SK-N-SH (cell line): ENCODE results near the gene PIPOX. TPM values are rescaled to one million over a fixed set of nuclear protein-coding genes. Genes with fewer than 3 reads are reported as not detected.
"Not testable (repeated sequence)": the region's sequence is repeated elsewhere in the genome, so short reads cannot be mapped to it uniquely, and the experiment has no call there.

Source experiments
- CTCF ChIA-PET: fragments of 300-600, 350-600 bp; formaldehyde crosslinking; extraction: SDS; loops from one replicate; lab custom pipeline; 2021; lab: Yijun Ruan, JAX
- POLR2A ChIA-PET: fragments of 350-600 bp; sonication (Branson Sonifier 250); formaldehyde crosslinking; extraction: SDS; loops from one replicate; lab custom pipeline; 2020; ENCODE audit warnings: antibody characterized with exemption, inconsistent platforms; lab: Yijun Ruan, JAX
- DNase-seq: peaks from one replicate; pipeline ENCODE4 v3.0.0; 2012
- H2AFZ ChIP-seq: fragments of 200-600 bp; sonication (generic); 2 replicates; pipeline ENCODE4 v1.8.1; 2016; ENCODE audit warnings: antibody characterized with exemption, mild to moderate bottlenecking, low read depth
- H3F3A ChIP-seq: fragments of 200-600 bp; sonication (generic); replicated peaks from 2 replicates; pipeline ENCODE3; 2016; ENCODE audit warnings: antibody characterized with exemption, mild to moderate bottlenecking; ENCODE audit not compliant: insufficient read depth
- H3K27ac ChIP-seq, 2 experiments: fragments of 200-500 bp in 1 of 2; fragments of 200-600 bp in 1 of 2; sonication (Bioruptor generic) in 1 of 2; sonication (generic), shearing (Covaris generic) in 1 of 2; 2 replicates each; pipeline versions ENCODE4 v1.5.1 to v1.6.1; 2014 to 2016; ENCODE audit warnings: low read depth in 2 of 2, inconsistent platforms in 1 of 2, low read length in 1 of 2, mild to moderate bottlenecking in 1 of 2, mixed read lengths in 1 of 2
- H3K27me3 ChIP-seq: fragments of 200-600 bp; sonication (generic), shearing (Covaris generic); 2 replicates; pipeline ENCODE4 v1.6.1; 2016; ENCODE audit warnings: mixed run types; ENCODE audit not compliant: insufficient read depth
- H3K36me3 ChIP-seq, 2 experiments: fragments of 200-500 bp in 1 of 2; fragments of 200-600 bp in 1 of 2; sonication (Bioruptor generic) in 1 of 2; sonication (generic) in 1 of 2; replicated peaks in 1 of 2; 2 replicates each; pipeline versions ENCODE3 to v1.5.1; 2014 to 2016; ENCODE audit warnings: low read length in 1 of 2, mild to moderate bottlenecking in 1 of 2; ENCODE audit not compliant: insufficient read depth in 2 of 2, control insufficient read depth in 1 of 2
- H3K4me1 ChIP-seq, 2 experiments: fragments of 200-500 bp in 1 of 2; fragments of 200-600 bp in 1 of 2; sonication (Bioruptor generic) in 1 of 2; sonication (generic), shearing (Covaris generic) in 1 of 2; 2 replicates each; pipeline versions ENCODE4 v1.5.1 to v1.6.1; 2014 to 2016; ENCODE audit warnings: low read depth in 1 of 2, low read length in 1 of 2, mixed run types in 1 of 2; ENCODE audit not compliant: insufficient read depth in 2 of 2, control insufficient read depth in 1 of 2
- H3K4me2 ChIP-seq: fragments of 200-600 bp; sonication (generic), shearing (Covaris generic); 2 replicates; pipeline ENCODE4 v1.6.1; 2017; ENCODE audit warnings: mixed run types
- H3K4me3 ChIP-seq, 2 experiments: fragments of 200-500 bp in 1 of 2; fragments of 200-600 bp in 1 of 2; sonication (Bioruptor generic) in 1 of 2; sonication (generic), shearing (Covaris generic) in 1 of 2; 2 replicates each; pipeline versions ENCODE4 v1.5.1 to v1.8.1; 2014 to 2016; ENCODE audit warnings: low read depth in 2 of 2, inconsistent platforms in 1 of 2, low read length in 1 of 2, mild to moderate bottlenecking in 1 of 2, mixed read lengths in 1 of 2, moderate library complexity in 1 of 2
- H3K79me2 ChIP-seq: fragments of 200-600 bp; sonication (generic); 2 replicates; pipeline ENCODE4 v1.8.1; 2017; ENCODE audit warnings: mild to moderate bottlenecking; ENCODE audit not compliant: insufficient read depth
- H3K9ac ChIP-seq: fragments of 200-600 bp; sonication (generic); 2 replicates; pipeline ENCODE4 v1.6.1; 2017; ENCODE audit warnings: mixed run types
- H3K9me2 ChIP-seq: fragments of 200-600 bp; sonication (generic); 2 replicates; pipeline ENCODE4 v1.6.1; 2017; ENCODE audit warnings: mixed run types
- H3K9me3 ChIP-seq: fragments of 200-600 bp; sonication (generic); 2 replicates; pipeline ENCODE4 v1.6.1; 2017; ENCODE audit warnings: mixed run types, mild to moderate bottlenecking, moderate library complexity
- H4K20me1 ChIP-seq: fragments of 200-600 bp; sonication (generic); 2 replicates; pipeline ENCODE4 v1.6.1; 2017; ENCODE audit warnings: mild to moderate bottlenecking, mixed run types; ENCODE audit not compliant: insufficient read depth
- CHD2 ChIP-seq: fragments of 150-350 bp; IDR thresholded peaks from 2 replicates; pipeline ENCODE4 v1.6.1; 2018; ENCODE audit warnings: low read length; ENCODE audit not compliant: partially characterized antibody
- EP300 ChIP-seq, 2 experiments: IDR thresholded peaks; 2 replicates each; pipeline versions ENCODE4 v1.4.0 to v1.6.1; 2012; ENCODE audit warnings: borderline replicate concordance in 1 of 2, low read depth in 1 of 2, low read length in 1 of 2
- FOXJ3 ChIP-seq: sonication (generic); formaldehyde crosslinking; IDR thresholded peaks from 2 replicates; pipeline ENCODE4 v1.5.1; 2020; ENCODE audit warnings: mild to moderate bottlenecking, missing genetic modification reagents
- GABPA ChIP-seq: IDR thresholded peaks from 2 replicates; pipeline ENCODE4 v1.4.0; 2012; ENCODE audit warnings: low read depth, mild to moderate bottlenecking
- GATA2 ChIP-seq: sonication (generic); formaldehyde crosslinking; IDR thresholded peaks from 2 replicates; pipeline ENCODE4 v1.5.0; 2020; ENCODE audit warnings: mild to moderate bottlenecking, missing genetic modification reagents
- JUND ChIP-seq: IDR thresholded peaks from 2 replicates; pipeline ENCODE4 v1.4.0; 2012
- RXRA ChIP-seq: IDR thresholded peaks from 2 replicates; pipeline ENCODE4 v1.4.0; 2012; ENCODE audit warnings: low read depth, mild to moderate bottlenecking, borderline replicate concordance
- SIN3A ChIP-seq: IDR thresholded peaks from 2 replicates; pipeline ENCODE4 v1.6.1; 2012; ENCODE audit warnings: low read depth, mild to moderate bottlenecking, low read length, moderate library complexity, borderline replicate concordance
- TCF12 ChIP-seq: IDR thresholded peaks from 2 replicates; pipeline ENCODE4 v1.4.0; 2012
- USF1 ChIP-seq: IDR thresholded peaks from 2 replicates; pipeline ENCODE4 v1.4.0; 2012; ENCODE audit warnings: low read depth, borderline replicate concordance
- WGBS: methylation state at CpG from one replicate; pipeline ENCODE4 v1.1.6; 2017; ENCODE audit warnings: low lambda C conversion rate; 5-methylcytosine and 5-hydroxymethylcytosine counted together
- polyA plus RNA-seq, 3 experiments: library from polyadenylated mRNA; depleted of rRNA; stranded (reverse); fragments of >200 nt; gene quantifications; 2 replicates each; pipeline ENCODE4 v1.2.3, GENCODE V29; 2012

The PIPOX gene
- polyA plus RNA-seq, 1 of the 3 experiments (the other 2 are of a cell fraction), result 0.31 TPM

- no peaks in the 10 kb centered on the region for H3F3A ChIP-seq
- H2AFZ ChIP-seq, result no peak overlapping the region
- H3K9me3 ChIP-seq, result no peaks in the 10 kb centered on the region
- H3K9me2 ChIP-seq, result no peaks in the 10 kb centered on the region
- no peak overlapping the region for H3K4me3 ChIP-seq
- H3K36me3 ChIP-seq, result peaks cover 0 to 25% of the 10 kb centered on the region in 2 experiments
- no peaks in the 10 kb centered on the region for H3K79me2 ChIP-seq
- TF ChIP-seq FOXJ3 (CRISPR knock-in tag), result no peak
- TF ChIP-seq TCF12, result no peak
- TF ChIP-seq GATA2 (CRISPR knock-in tag), result no peak
- TF ChIP-seq USF1, result no peak
- no peak for TF ChIP-seq CHD2
- TF ChIP-seq RXRA, result no peak
- TF ChIP-seq GABPA, result no peak
- 95% methylated on average over 19 of the region's 19 CpGs for WGBS
- no peak for DNase-seq
- H3K27ac ChIP-seq, result no peak overlapping the region
- ChIA-PET CTCF (interaction anchor here (0.7 to 3.9 kb wide), 4 partner anchors 26 to 121 kb away, joined by 3 to 31 read pairs (median 10); no protein-coding TSS in a partner anchor), POLR2A (no interaction called here)
- peaks cover 0 to 28% of the 10 kb centered on the region in 2 experiments; a peak in 2 of 4 replicates for H3K4me1 ChIP-seq
- H3K27me3 ChIP-seq, result no peaks in the 10 kb centered on the region
- no peak overlapping the region for H3K9ac ChIP-seq
- no peaks in the 10 kb centered on the region for H4K20me1 ChIP-seq
- H3K4me2 ChIP-seq, result no peak overlapping the region
Observed at GRCh38 chr17:29086628-29087332, 43.8 kb downstream of the PIPOX start.

DNA sequence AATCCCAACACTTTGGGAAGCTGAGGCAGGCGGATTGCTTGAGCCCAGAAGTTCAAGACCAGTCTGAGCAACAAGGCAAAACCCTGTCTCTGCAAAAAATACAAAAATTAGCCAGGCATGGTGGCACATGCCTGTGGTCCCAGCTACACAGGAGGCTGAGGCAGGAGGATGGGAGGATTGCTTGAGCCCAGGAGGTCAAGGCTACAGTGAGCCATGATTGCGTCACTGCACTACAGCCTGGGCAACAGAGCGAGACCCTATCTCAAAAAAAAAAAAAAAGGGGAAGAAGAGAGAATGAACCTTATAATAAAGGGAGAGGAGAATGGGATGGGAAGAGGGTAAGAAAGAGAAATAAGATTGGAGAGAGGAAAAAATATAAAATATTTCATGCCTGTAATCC, 45.8 kb downstream of the PIPOX start:
- H3K36me3 ChIP-seq, result peaks cover 0 to 35% of the 10 kb centered on the region in 2 experiments
- H3F3A ChIP-seq, H3K27ac ChIP-seq, POLR2A ChIA-PET, H3K9me2 ChIP-seq, H3K9me3 ChIP-seq, DNase-seq, H2AFZ ChIP-seq, H3K9ac ChIP-seq, H3K4me2 ChIP-seq, H3K27me3 ChIP-seq, H3K79me2 ChIP-seq, H4K20me1 ChIP-seq, H3K4me3 ChIP-seq: not testable (repeated sequence)
- CTCF ChIA-PET, result interaction anchor here (0.9 to 1.4 kb wide), 4 partner anchors 23 to 135 kb away, joined by 3 to 5 read pairs (median 3); no protein-coding TSS in a partner anchor
- 92% methylated on average over 3 of the region's 3 CpGs for WGBS
- H3K4me1 ChIP-seq, result peaks cover 0 to 37% of the 10 kb centered on the region in 2 experiments; a peak in 2 of 4 replicates

GRCh38 chr17:29089601-29090044, 46.7 kb downstream of the PIPOX start:
- H4K20me1 ChIP-seq, result no peaks in the 10 kb centered on the region
- no peaks in the 10 kb centered on the region for H3K9me3 ChIP-seq
- WGBS, result 90% methylated on average over 16 of the region's 20 CpGs
- H3F3A ChIP-seq, result no peaks in the 10 kb centered on the region
- no peaks in the 10 kb centered on the region for H3K79me2 ChIP-seq
- H3K4me2 ChIP-seq, result no peak overlapping the region
- no peak overlapping the region for H3K9ac ChIP-seq
- ChIA-PET CTCF (interaction anchor here (1.2 to 5.3 kb wide), 5 partner anchors 13 to 124 kb away, joined by 4 to 31 read pairs (median 5); no protein-coding TSS in a partner anchor), POLR2A (no interaction called here)
- H3K27me3 ChIP-seq, result no peaks in the 10 kb centered on the region
- TF ChIP-seq FOXJ3 (CRISPR knock-in tag) (no peak), EP300 (IDR thresholded peaks at IDR 0.05; ENCODE audit: borderline replicate concordance in 1 of 2, low read depth in 1 of 2, low read length in 1 of 2) (no peak), RXRA (no peak), JUND (no peak), SIN3A (no peak)
- H3K9me2 ChIP-seq, result no peaks in the 10 kb centered on the region
- peaks cover 0 to 28% of the 10 kb centered on the region in 2 experiments; a peak in 2 of 4 replicates for H3K4me1 ChIP-seq
- H3K4me3 ChIP-seq, result no peak overlapping the region
- no peak overlapping the region for H3K27ac ChIP-seq
- DNase-seq, result no peak
- H2AFZ ChIP-seq, result no peak overlapping the region
- peaks cover 0 to 38% of the 10 kb centered on the region in 2 experiments for H3K36me3 ChIP-seq
